HL-60 (cell line): ENCODE data around the gene UTF1.

Experiments
- DNase-seq, 2 experiments: peaks; one replicate each; pipeline ENCODE4 v3.0.0-alpha.2; 2010 to 2020; ENCODE audit warnings: low read depth in 1 of 2, low spot score in 1 of 2
- H3K27ac ChIP-seq: fragments of 250-450 bp; sonication (Bioruptor Pico); replicated peaks from 2 replicates; pipeline ENCODE4 v1.5.1; 2020; ENCODE audit warnings: mild to moderate bottlenecking, moderate library complexity
- H3K27me3 ChIP-seq: fragments of 250-450 bp; sonication (Bioruptor Pico); 2 replicates; pipeline ENCODE4 v1.5.1; 2021; ENCODE audit warnings: mild to moderate bottlenecking, moderate library complexity; ENCODE audit not compliant: insufficient read depth, poor library complexity, severe bottlenecking
- H3K4me3 ChIP-seq: replicated peaks from 2 replicates; pipeline ENCODE4 v1.5.1; 2011; ENCODE audit warnings: mild to moderate bottlenecking, control low read depth, low read length; ENCODE audit not compliant: insufficient read depth
- CTCF ChIP-seq: IDR thresholded peaks from one replicate; pipeline ENCODE4 v1.5.1; 2011; ENCODE audit warnings: low read length, control low read depth, inconsistent platforms; ENCODE audit not compliant: insufficient read depth
- GABPA ChIP-seq: IDR thresholded peaks from 2 replicates; pipeline ENCODE4 v1.6.1; 2012; ENCODE audit warnings: low read depth
- POLR2AphosphoS5 ChIP-seq: IDR thresholded peaks from 2 replicates; pipeline ENCODE4 v1.6.1; 2012; ENCODE audit warnings: low read depth
- SPI1 ChIP-seq: IDR thresholded peaks from 2 replicates; pipeline ENCODE4 v1.6.1; 2012; ENCODE audit warnings: low read depth, mild to moderate bottlenecking, borderline replicate concordance
- TF ChIP-seq, protein P1 (sequence below): IDR thresholded peaks from 2 replicates; pipeline ENCODE4 v1.6.1; 2012; ENCODE audit warnings: low read depth; ENCODE audit not compliant: insufficient replicate concordance

Gene UTF1

DNA sequence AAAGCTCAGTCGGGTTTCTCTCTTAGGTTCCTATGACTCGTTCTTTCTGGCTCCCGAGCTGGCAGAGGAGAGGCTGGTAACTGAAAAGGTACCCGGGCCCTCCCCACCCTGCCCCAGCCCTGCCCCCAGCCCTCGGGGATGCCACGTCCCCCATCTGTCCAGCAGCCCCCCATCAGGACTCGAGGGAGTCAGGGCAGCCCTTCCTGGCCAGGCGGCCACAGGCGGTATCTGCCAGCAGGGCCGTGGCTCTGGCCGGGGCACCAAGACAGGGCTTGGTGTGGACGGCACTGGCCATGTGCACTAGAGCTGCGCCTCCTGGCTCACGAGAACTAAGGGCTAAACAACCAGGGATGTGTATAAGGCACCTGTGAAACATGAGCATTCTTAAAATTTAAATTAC is 40.3 kb upstream of the UTF1 start:
- no peaks in the 10 kb centered on the region for H3K27me3 ChIP-seq
- TF ChIP-seq SPI1 = no peak
- TF ChIP-seq POLR2AphosphoS5 = no peak
- no peak for TF ChIP-seq CTCF
- TF ChIP-seq, protein P1, sequence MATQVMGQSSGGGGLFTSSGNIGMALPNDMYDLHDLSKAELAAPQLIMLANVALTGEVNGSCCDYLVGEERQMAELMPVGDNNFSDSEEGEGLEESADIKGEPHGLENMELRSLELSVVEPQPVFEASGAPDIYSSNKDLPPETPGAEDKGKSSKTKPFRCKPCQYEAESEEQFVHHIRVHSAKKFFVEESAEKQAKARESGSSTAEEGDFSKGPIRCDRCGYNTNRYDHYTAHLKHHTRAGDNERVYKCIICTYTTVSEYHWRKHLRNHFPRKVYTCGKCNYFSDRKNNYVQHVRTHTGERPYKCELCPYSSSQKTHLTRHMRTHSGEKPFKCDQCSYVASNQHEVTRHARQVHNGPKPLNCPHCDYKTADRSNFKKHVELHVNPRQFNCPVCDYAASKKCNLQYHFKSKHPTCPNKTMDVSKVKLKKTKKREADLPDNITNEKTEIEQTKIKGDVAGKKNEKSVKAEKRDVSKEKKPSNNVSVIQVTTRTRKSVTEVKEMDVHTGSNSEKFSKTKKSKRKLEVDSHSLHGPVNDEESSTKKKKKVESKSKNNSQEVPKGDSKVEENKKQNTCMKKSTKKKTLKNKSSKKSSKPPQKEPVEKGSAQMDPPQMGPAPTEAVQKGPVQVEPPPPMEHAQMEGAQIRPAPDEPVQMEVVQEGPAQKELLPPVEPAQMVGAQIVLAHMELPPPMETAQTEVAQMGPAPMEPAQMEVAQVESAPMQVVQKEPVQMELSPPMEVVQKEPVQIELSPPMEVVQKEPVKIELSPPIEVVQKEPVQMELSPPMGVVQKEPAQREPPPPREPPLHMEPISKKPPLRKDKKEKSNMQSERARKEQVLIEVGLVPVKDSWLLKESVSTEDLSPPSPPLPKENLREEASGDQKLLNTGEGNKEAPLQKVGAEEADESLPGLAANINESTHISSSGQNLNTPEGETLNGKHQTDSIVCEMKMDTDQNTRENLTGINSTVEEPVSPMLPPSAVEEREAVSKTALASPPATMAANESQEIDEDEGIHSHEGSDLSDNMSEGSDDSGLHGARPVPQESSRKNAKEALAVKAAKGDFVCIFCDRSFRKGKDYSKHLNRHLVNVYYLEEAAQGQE = no peak
- TF ChIP-seq GABPA = no peak
- H3K4me3 ChIP-seq = no peak overlapping the region
- H3K27ac ChIP-seq = no peak overlapping the region
- DNase-seq = no peak

GRCh38 chr10:133190225-133190624 is 39.8 kb upstream of the UTF1 start:
- Histone ChIP-seq H3K27me3 (no peaks in the 10 kb centered on the region), H3K27ac (no peak overlapping the region), H3K4me3 (no peak overlapping the region)
- no peak for DNase-seq
- TF ChIP-seq CTCF (no peak), GABPA (no peak), SPI1 (no peak), POLR2AphosphoS5 (no peak)
- TF ChIP-seq, protein P1 = no peak

GRCh38 chr10:133191651-133192050 is 38.4 kb upstream of the UTF1 start:
- TF ChIP-seq POLR2AphosphoS5 (no peak), SPI1 (no peak), CTCF (no peak), GABPA (no peak)
- TF ChIP-seq, protein P1 = no peak
- Histone ChIP-seq H3K4me3 (no peak overlapping the region), H3K27ac (no peak overlapping the region), H3K27me3 (no peaks in the 10 kb centered on the region)
- no peak for DNase-seq
